Calu3 (cell line): Measurements from ENCODE around the gene VPS8. TPM values are rescaled to one million over a fixed set of nuclear protein-coding genes. Genes with fewer than 3 reads are reported as not detected.

Experiments used
- BruUV-seq: library from RNA; stranded (reverse); fragments of 400-500 nt; replicated peaks from 2 replicates; lab custom pipeline; 2021; lab: Mats Ljungman, UMichigan
- CTCF ChIA-PET: fragments of 300-600 bp; sonication (Branson Sonifier 250); formaldehyde crosslinking; loops from one replicate; lab custom pipeline; 2022; ENCODE audit warnings: antibody characterized with exemption; lab: Charles Lee
- DNase-seq: peaks from one replicate; pipeline ENCODE4 v3.0.0; 2022
- H3K27ac Mint-ChIP-seq: one replicate; pipeline ENCODE4 v1.8.0; 2022; ENCODE audit warnings: mixed read lengths; ENCODE audit not compliant: unreplicated experiment
- H3K27me3 Mint-ChIP-seq: one replicate; pipeline ENCODE4 v1.8.0; 2022; ENCODE audit warnings: mixed read lengths; ENCODE audit not compliant: unreplicated experiment
- H3K36me3 Mint-ChIP-seq: one replicate; pipeline ENCODE4 v1.8.0; 2022; ENCODE audit warnings: mild to moderate bottlenecking, moderate library complexity, mixed read lengths; ENCODE audit not compliant: insufficient read depth, unreplicated experiment
- H3K4me1 Mint-ChIP-seq: one replicate; pipeline ENCODE4 v1.8.0; 2022; ENCODE audit warnings: mild to moderate bottlenecking, low read depth, mixed read lengths; ENCODE audit not compliant: unreplicated experiment
- H3K4me3 Mint-ChIP-seq: one replicate; pipeline ENCODE4 v1.8.0; 2022; ENCODE audit warnings: mild to moderate bottlenecking, low read depth, moderate library complexity, mixed read lengths; ENCODE audit not compliant: unreplicated experiment
- H3K9me3 Mint-ChIP-seq: one replicate; pipeline ENCODE4 v1.8.0; 2022; ENCODE audit warnings: low read depth, mixed read lengths; ENCODE audit not compliant: unreplicated experiment
- intact Hi-C: fragments of 100-400 bp; cut with micrococcal nuclease; formaldehyde crosslinking; loops from one replicate; pipeline ENCODE4 v1.10.0; 2022; ENCODE audit not compliant: unreplicated experiment
- total RNA-seq: library from RNA; stranded (reverse); gene quantifications from 2 replicates; pipeline ENCODE4 v1.2.3, GENCODE V29; 2022
- TF ChIP-seq, protein P1 (sequence below): fragments of 200-600 bp; IDR thresholded peaks from one replicate; pipeline ENCODE4 v1.8.0; 2022; ENCODE audit warnings: antibody characterized with exemption; ENCODE audit not compliant: unreplicated experiment

The VPS8 gene
- total RNA-seq, 1 experiment from 2014 or later = 62.5 TPM

DNA sequence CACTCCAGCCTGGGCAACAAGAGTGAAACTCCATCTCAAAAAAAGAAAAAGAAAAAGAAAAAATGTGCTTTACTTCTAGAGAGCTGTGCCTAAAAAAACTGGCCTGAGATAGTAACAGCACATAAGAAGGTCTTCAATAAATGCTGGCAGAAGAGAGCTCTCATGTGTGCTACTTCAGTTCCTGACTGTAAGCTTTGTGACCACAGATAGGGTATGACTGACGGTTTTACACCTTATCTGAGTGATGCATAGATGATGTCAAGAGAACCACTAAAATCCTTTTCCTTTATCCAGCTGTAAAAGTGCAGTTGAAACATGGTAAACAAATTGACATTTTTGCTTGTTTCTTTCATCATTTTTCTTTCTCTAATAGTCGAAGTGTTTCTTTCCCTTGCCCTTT, 213.0 kb downstream of the VPS8 start:
- BruUV-seq = no TSS peak
- no peak for DNase-seq
- intact Hi-C loops = no loop called here
- no peak overlapping the region for H3K27ac Mint-ChIP-seq
- no peaks in the 10 kb centered on the region for H3K27me3 Mint-ChIP-seq
- CTCF ChIA-PET = no interaction called here
- no peaks in the 10 kb centered on the region for H3K4me1 Mint-ChIP-seq
- TF ChIP-seq, protein P1, sequence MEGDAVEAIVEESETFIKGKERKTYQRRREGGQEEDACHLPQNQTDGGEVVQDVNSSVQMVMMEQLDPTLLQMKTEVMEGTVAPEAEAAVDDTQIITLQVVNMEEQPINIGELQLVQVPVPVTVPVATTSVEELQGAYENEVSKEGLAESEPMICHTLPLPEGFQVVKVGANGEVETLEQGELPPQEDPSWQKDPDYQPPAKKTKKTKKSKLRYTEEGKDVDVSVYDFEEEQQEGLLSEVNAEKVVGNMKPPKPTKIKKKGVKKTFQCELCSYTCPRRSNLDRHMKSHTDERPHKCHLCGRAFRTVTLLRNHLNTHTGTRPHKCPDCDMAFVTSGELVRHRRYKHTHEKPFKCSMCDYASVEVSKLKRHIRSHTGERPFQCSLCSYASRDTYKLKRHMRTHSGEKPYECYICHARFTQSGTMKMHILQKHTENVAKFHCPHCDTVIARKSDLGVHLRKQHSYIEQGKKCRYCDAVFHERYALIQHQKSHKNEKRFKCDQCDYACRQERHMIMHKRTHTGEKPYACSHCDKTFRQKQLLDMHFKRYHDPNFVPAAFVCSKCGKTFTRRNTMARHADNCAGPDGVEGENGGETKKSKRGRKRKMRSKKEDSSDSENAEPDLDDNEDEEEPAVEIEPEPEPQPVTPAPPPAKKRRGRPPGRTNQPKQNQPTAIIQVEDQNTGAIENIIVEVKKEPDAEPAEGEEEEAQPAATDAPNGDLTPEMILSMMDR = no peak
- no peaks in the 10 kb centered on the region for H3K36me3 Mint-ChIP-seq
- H3K4me3 Mint-ChIP-seq = no peak overlapping the region
- H3K9me3 Mint-ChIP-seq = no peaks in the 10 kb centered on the region

DNA sequence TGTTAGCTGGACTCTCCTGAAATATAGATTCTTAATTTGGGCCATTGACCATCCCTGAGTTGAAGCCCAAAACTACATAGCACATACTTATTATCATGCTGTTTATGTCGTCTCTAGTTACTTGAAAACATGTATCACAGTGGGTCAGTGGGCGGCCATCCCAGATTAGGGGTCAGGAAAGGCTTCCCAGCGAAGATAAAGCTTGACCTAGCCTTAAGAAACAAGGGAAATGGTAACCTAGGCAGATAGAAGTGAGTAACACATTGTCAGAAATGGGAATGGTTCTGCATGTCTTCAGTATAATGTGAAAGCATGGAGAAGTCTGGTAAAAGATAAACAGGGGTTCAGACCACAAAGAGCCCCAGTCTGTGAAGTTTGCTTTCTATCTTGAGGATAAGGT, 216.2 kb downstream of the VPS8 start:
- no peak overlapping the region for H3K4me3 Mint-ChIP-seq
- H3K27ac Mint-ChIP-seq = no peak overlapping the region

DNA sequence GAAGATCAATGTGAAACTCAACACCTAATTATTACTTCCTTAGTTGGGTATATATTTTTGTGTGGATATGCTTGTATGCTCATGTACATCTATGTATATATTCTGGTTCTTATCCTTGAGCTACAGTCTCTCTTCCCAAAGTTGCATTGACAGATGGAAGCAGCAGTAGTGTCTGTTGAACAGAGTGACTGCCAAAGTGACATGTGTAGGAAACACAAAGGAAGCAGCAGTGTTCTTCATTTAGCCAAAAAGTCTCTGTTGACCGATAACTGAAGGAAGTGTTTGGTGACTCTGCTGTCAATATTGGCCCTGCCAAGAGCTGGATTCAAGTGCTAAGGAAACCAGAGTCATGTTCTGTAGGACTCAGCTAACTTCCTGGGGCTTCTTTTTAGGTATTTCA, 217.1 kb downstream of the VPS8 start:
- BruUV-seq = no TSS peak
- TF ChIP-seq, protein P1 = no peak
- CTCF ChIA-PET = no interaction called here
- Mint-ChIP-seq H3K27ac (no peak overlapping the region), H3K4me1 (no peaks in the 10 kb centered on the region), H3K36me3 (no peaks in the 10 kb centered on the region), H3K9me3 (no peaks in the 10 kb centered on the region), H3K4me3 (no peak overlapping the region), H3K27me3 (no peaks in the 10 kb centered on the region)
- intact Hi-C loops = no loop called here
- DNase-seq = no peak

More for the DNA sequence above, 216.2 kb downstream of the VPS8 start:
- intact Hi-C loops = no loop called here
- Mint-ChIP-seq H3K36me3 (no peaks in the 10 kb centered on the region), H3K4me1 (no peaks in the 10 kb centered on the region), H3K27me3 (no peaks in the 10 kb centered on the region), H3K9me3 (no peaks in the 10 kb centered on the region)
- BruUV-seq = no TSS peak
- TF ChIP-seq, protein P1 = no peak
- CTCF ChIA-PET = no interaction called here
- DNase-seq = no peak

DNA sequence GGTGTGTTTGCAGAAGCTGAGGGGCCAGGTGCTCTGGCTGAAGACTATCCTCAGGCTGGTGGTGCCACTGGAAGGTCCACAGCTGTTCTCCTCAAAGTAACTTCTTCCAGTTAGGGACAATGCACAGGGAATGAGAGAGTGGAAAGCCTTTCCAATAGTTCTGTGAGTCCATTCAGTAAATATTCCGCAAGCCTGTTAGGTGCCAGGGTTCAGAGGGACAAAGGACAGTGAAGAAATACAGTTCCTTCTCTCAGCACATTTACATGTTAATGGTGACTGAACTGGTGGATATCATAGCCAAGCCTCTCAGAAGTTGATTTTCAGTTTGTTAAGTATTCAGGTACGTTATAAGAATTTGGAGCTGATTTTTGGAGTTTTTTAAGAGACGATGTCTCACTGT, 218.4 kb downstream of the VPS8 start:
- no peaks in the 10 kb centered on the region for H3K36me3 Mint-ChIP-seq
- no peaks in the 10 kb centered on the region for H3K4me1 Mint-ChIP-seq
- CTCF ChIA-PET = no interaction called here
- no peak overlapping the region for H3K27ac Mint-ChIP-seq
- no peaks in the 10 kb centered on the region for H3K9me3 Mint-ChIP-seq
- no peak for DNase-seq
- TF ChIP-seq, protein P1 = no peak
- no peak overlapping the region for H3K4me3 Mint-ChIP-seq
- no peaks in the 10 kb centered on the region for H3K27me3 Mint-ChIP-seq
- intact Hi-C loops = no loop called here
- BruUV-seq = no TSS peak
